Neural cell (in vitro differentiated cells): ENCODE measurements around the gene FBXL2. TPM values are rescaled to one million over a fixed set of nuclear protein-coding genes. Genes with fewer than 3 reads are reported as not detected.

Source experiments
- H2AFZ ChIP-seq: fragments of 200-600, 300-800 bp; sonication (generic), shearing (Covaris generic); 2 replicates; pipeline ENCODE4 v1.6.0; 2014; ENCODE audit warnings: low read depth, mild to moderate bottlenecking, antibody characterized with exemption, low read length, moderate library complexity
- H3F3A ChIP-seq: fragments of 200-600 bp; shearing (Covaris generic); 2 replicates; pipeline ENCODE4 v1.6.1; 2016; ENCODE audit warnings: mild to moderate bottlenecking, moderate library complexity, mixed read lengths, antibody characterized with exemption, low read length; ENCODE audit not compliant: insufficient read depth, poor library complexity, severe bottlenecking
- H3K27ac ChIP-seq: fragments of 200-600, 300-800 bp; sonication (generic), shearing (Covaris generic); 2 replicates; pipeline ENCODE4 v1.5.1; 2014; ENCODE audit warnings: mild to moderate bottlenecking, low read length, moderate library complexity
- H3K27me3 ChIP-seq: fragments of 300-800, 200-600 bp; sonication (generic), shearing (Covaris generic); 2 replicates; pipeline ENCODE4 v1.6.0; 2014; ENCODE audit warnings: mild to moderate bottlenecking, low read depth, low read length, moderate library complexity; ENCODE audit not compliant: insufficient read depth
- H3K36me3 ChIP-seq: fragments of 300-800, 200-600 bp; sonication (generic), shearing (Covaris generic); 2 replicates; pipeline ENCODE4 v1.5.1; 2014; ENCODE audit warnings: mild to moderate bottlenecking, antibody characterized with exemption, low read length, moderate library complexity; ENCODE audit not compliant: insufficient read depth
- H3K4me2 ChIP-seq: fragments of 300-800, 200-600 bp; sonication (generic), shearing (Covaris generic); 2 replicates; pipeline ENCODE4 v1.6.0; 2014; ENCODE audit warnings: mild to moderate bottlenecking, low read length
- H3K4me3 ChIP-seq: fragments of 300-800, 200-600 bp; sonication (generic), shearing (Covaris generic); 2 replicates; pipeline ENCODE4 v1.5.1; 2014; ENCODE audit warnings: mild to moderate bottlenecking, low read length, moderate library complexity
- H3K79me2 ChIP-seq: fragments of 200-600 bp; shearing (Covaris generic); replicated peaks from 2 replicates; pipeline ENCODE4 v1.6.0; 2014; ENCODE audit warnings: mild to moderate bottlenecking, low read length, moderate library complexity; ENCODE audit not compliant: insufficient read depth
- H3K9ac ChIP-seq: fragments of 300-800, 200-600 bp; sonication (generic), shearing (Covaris generic); 2 replicates; pipeline ENCODE4 v1.6.1; 2016; ENCODE audit warnings: mild to moderate bottlenecking, low read length, mixed read lengths
- H3K9me2 ChIP-seq: fragments of 200-600 bp; shearing (Covaris generic); 2 replicates; pipeline ENCODE4 v1.6.1; 2016; ENCODE audit warnings: mild to moderate bottlenecking, low read length, mixed read lengths; ENCODE audit not compliant: insufficient read depth
- H3K9me3 ChIP-seq: fragments of 200-600, 300-800 bp; sonication (generic), shearing (Covaris generic); 2 replicates; pipeline ENCODE4 v1.6.1; 2016; ENCODE audit warnings: mild to moderate bottlenecking, mixed run types, low read length, moderate library complexity, mixed read lengths
- H4K20me1 ChIP-seq: fragments of 200-600 bp; shearing (Covaris generic); 2 replicates; pipeline ENCODE4 v1.6.1; 2016; ENCODE audit warnings: mild to moderate bottlenecking, mixed run types; ENCODE audit not compliant: insufficient read depth
- EP300 ChIP-seq: fragments of 450-650 bp; conservative IDR thresholded peaks from 2 replicates; pipeline ENCODE4 v1.6.1; 2014; ENCODE audit warnings: antibody characterized with exemption, mild to moderate bottlenecking, moderate library complexity; ENCODE audit not compliant: poor library complexity, severe bottlenecking
- EZH2 ChIP-seq: fragments of 200-600, 300-800 bp; shearing (Covaris generic), sonication (generic); IDR thresholded peaks from 2 replicates; pipeline ENCODE4 v1.6.1; 2014; ENCODE audit warnings: antibody characterized with exemption, low read length, borderline replicate concordance, mild to moderate bottlenecking; ENCODE audit not compliant: insufficient read depth, poor library complexity, severe bottlenecking
- MXI1 ChIP-seq: fragments of 450-650 bp; conservative IDR thresholded peaks from 2 replicates; pipeline ENCODE4 v1.6.1; 2014; ENCODE audit warnings: antibody characterized with exemption, mild to moderate bottlenecking; ENCODE audit not compliant: poor library complexity, severe bottlenecking
- POLR2AphosphoS5 ChIP-seq: IDR thresholded peaks from 2 replicates; pipeline ENCODE4 v1.6.1; 2012
- RAD21 ChIP-seq: fragments of 450-650 bp; conservative IDR thresholded peaks from 2 replicates; pipeline ENCODE4 v1.6.1; 2014; ENCODE audit warnings: antibody characterized with exemption, mild to moderate bottlenecking, moderate library complexity
- SMC3 ChIP-seq: fragments of 450-650 bp; conservative IDR thresholded peaks from 2 replicates; pipeline ENCODE4 v1.6.1; 2014; ENCODE audit warnings: antibody characterized with exemption, mild to moderate bottlenecking, moderate library complexity; ENCODE audit not compliant: poor library complexity
- TAF1 ChIP-seq: IDR thresholded peaks from 2 replicates; pipeline ENCODE4 v1.6.1; 2012; ENCODE audit warnings: low read depth
- polyA plus RNA-seq: library from polyadenylated mRNA; depleted of rRNA; stranded (reverse); fragments of >200 nt; gene quantifications from 2 replicates; pipeline ENCODE4 v1.2.3, GENCODE V29; 2014
- TF ChIP-seq, protein P1 (sequence below): IDR thresholded peaks from 2 replicates; pipeline ENCODE4 v1.6.1; 2012; ENCODE audit warnings: borderline replicate concordance
- TF ChIP-seq, protein P2 (sequence below): fragments of 450-650 bp; IDR thresholded peaks from 2 replicates; pipeline ENCODE4 v1.5.1; 2014; ENCODE audit warnings: antibody characterized with exemption, mild to moderate bottlenecking, moderate library complexity; ENCODE audit not compliant: poor library complexity, severe bottlenecking

FBXL2 gene
- polyA plus RNA-seq, 1 donor from 2014 or later = 82.0 TPM

DNA sequence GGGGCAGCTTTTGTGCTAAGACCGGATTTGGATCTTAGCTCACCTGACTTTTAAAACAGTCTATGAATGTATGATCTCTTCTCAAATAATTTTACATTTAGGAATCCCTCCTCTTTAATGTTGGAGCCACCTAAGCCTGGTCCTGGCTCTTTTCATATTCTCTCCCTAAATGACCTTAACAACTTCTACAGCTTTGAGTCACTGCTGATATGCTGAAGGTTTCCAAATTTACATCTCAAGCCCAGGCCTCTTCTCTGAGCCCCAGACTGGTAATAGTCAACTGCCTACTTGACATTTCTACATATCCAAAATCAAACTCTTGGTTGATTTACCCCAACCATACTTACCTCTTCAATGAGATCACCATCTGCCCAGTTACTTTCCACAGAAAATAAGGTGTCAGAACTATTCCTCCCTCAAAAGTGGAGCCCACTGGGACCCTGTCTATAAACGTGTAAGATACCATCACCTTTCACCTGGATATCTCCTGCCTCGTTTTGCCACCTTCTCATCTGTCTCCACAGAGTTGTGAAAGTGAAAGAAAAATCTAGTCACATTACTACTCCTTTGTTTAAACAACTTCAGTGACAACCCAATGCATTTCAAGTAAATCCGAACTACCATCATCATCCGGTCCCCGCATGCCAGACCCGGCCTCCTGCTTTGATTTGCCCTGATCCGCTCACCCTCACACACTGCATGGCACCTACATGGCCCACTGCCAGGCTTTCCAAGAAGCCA, 114.2 kb downstream of the FBXL2 start:
- no peak for TF ChIP-seq TAF1
- no peak for TF ChIP-seq RAD21
- TF ChIP-seq, protein P1, sequence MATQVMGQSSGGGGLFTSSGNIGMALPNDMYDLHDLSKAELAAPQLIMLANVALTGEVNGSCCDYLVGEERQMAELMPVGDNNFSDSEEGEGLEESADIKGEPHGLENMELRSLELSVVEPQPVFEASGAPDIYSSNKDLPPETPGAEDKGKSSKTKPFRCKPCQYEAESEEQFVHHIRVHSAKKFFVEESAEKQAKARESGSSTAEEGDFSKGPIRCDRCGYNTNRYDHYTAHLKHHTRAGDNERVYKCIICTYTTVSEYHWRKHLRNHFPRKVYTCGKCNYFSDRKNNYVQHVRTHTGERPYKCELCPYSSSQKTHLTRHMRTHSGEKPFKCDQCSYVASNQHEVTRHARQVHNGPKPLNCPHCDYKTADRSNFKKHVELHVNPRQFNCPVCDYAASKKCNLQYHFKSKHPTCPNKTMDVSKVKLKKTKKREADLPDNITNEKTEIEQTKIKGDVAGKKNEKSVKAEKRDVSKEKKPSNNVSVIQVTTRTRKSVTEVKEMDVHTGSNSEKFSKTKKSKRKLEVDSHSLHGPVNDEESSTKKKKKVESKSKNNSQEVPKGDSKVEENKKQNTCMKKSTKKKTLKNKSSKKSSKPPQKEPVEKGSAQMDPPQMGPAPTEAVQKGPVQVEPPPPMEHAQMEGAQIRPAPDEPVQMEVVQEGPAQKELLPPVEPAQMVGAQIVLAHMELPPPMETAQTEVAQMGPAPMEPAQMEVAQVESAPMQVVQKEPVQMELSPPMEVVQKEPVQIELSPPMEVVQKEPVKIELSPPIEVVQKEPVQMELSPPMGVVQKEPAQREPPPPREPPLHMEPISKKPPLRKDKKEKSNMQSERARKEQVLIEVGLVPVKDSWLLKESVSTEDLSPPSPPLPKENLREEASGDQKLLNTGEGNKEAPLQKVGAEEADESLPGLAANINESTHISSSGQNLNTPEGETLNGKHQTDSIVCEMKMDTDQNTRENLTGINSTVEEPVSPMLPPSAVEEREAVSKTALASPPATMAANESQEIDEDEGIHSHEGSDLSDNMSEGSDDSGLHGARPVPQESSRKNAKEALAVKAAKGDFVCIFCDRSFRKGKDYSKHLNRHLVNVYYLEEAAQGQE = no peak
- no peak for TF ChIP-seq EP300
- TF ChIP-seq EZH2 = no peak
- TF ChIP-seq, protein P2, sequence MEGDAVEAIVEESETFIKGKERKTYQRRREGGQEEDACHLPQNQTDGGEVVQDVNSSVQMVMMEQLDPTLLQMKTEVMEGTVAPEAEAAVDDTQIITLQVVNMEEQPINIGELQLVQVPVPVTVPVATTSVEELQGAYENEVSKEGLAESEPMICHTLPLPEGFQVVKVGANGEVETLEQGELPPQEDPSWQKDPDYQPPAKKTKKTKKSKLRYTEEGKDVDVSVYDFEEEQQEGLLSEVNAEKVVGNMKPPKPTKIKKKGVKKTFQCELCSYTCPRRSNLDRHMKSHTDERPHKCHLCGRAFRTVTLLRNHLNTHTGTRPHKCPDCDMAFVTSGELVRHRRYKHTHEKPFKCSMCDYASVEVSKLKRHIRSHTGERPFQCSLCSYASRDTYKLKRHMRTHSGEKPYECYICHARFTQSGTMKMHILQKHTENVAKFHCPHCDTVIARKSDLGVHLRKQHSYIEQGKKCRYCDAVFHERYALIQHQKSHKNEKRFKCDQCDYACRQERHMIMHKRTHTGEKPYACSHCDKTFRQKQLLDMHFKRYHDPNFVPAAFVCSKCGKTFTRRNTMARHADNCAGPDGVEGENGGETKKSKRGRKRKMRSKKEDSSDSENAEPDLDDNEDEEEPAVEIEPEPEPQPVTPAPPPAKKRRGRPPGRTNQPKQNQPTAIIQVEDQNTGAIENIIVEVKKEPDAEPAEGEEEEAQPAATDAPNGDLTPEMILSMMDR = no peak
- no peak for TF ChIP-seq MXI1
- TF ChIP-seq SMC3 = no peak
- TF ChIP-seq POLR2AphosphoS5 = no peak
- no peaks in the 10 kb centered on the region for H3K9me2 ChIP-seq
- H3K4me2 ChIP-seq = no peak overlapping the region
- no peaks in the 10 kb centered on the region for H3K9me3 ChIP-seq
- no peaks in the 10 kb centered on the region for H3K27me3 ChIP-seq
- no peaks in the 10 kb centered on the region for H4K20me1 ChIP-seq
- H3K9ac ChIP-seq = no peak overlapping the region
- no peak overlapping the region for H2AFZ ChIP-seq
- H3K4me3 ChIP-seq = no peak overlapping the region
- no peaks in the 10 kb centered on the region for H3F3A ChIP-seq
- peaks cover 9% of the 10 kb centered on the region for H3K36me3 ChIP-seq
- no peaks in the 10 kb centered on the region for H3K79me2 ChIP-seq
- H3K27ac ChIP-seq = no peak overlapping the region

DNA sequence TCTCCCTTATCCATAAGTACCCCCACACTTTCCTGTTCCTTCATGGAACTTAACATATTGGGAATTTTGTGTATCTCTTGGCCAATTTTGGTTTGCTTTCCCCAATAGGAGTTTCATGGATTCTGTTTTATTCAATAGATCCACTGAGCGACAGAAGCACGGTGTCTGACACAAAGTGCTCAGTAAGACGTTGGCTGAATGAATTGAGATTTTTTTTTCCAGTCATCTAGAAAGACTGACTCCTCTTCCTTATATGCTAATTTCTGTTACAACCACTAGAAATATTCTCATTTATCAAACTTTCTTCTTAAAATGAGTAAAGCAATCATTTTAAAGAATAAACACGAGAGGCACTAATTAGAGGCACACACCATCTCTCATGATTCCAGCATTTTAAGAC, 114.9 kb downstream of the FBXL2 start:
- no peaks in the 10 kb centered on the region for H3K79me2 ChIP-seq
- no peak overlapping the region for H3K27ac ChIP-seq
- no peak overlapping the region for H3K9ac ChIP-seq
- H3K9me3 ChIP-seq = no peaks in the 10 kb centered on the region
- H4K20me1 ChIP-seq = no peaks in the 10 kb centered on the region
- peaks cover 15% of the 10 kb centered on the region for H3K36me3 ChIP-seq
- no peaks in the 10 kb centered on the region for H3K9me2 ChIP-seq
- no peak overlapping the region for H2AFZ ChIP-seq
- H3K4me3 ChIP-seq = no peak overlapping the region
- TF ChIP-seq SMC3 (no peak), RAD21 (no peak), EZH2 (no peak), EP300 (no peak), MXI1 (no peak), POLR2AphosphoS5 (no peak)
- TF ChIP-seq, protein P1 = no peak
- TF ChIP-seq, protein P2 = no peak
- H3K4me2 ChIP-seq = no peak overlapping the region
- H3K27me3 ChIP-seq = no peaks in the 10 kb centered on the region
- H3F3A ChIP-seq = no peaks in the 10 kb centered on the region
